Measurements from ENCODE around the gene DYSF.

The DYSF gene

GRCh38 chr2:71680925-71681324 lies 227.6 kb downstream of the DYSF start:
- TF ChIP-seq CTCF (IDR thresholded peaks at IDR 0.05; ENCODE audit: low read depth, low read length): no peak
- no peak overlapping the region for H3K4me3 ChIP-seq (ENCODE audit: low read depth, low read length)

GRCh38 chr2:71681626-71682025 lies 228.3 kb downstream of the DYSF start:
- H3K4me3 ChIP-seq (ENCODE audit: low read depth, low read length): no peak overlapping the region
- no peak for TF ChIP-seq CTCF (IDR thresholded peaks at IDR 0.05; ENCODE audit: low read depth, low read length)

- TF ChIP-seq CTCF (IDR thresholded peaks at IDR 0.05; ENCODE audit: low read depth, low read length): no peak
- H3K4me3 ChIP-seq (ENCODE audit: low read depth, low read length): no peak overlapping the region
These were observed 229.0 kb downstream of the DYSF start for GRCh38 chr2:71682341-71682740.

GRCh38 chr2:71683070-71683469 lies 229.7 kb downstream of the DYSF start:
- H3K4me3 ChIP-seq (ENCODE audit: low read depth, low read length): no peak overlapping the region
- no peak for TF ChIP-seq CTCF (IDR thresholded peaks at IDR 0.05; ENCODE audit: low read depth, low read length)

- no peak overlapping the region for H3K4me3 ChIP-seq (ENCODE audit: low read depth, low read length)
- TF ChIP-seq CTCF (IDR thresholded peaks at IDR 0.05; ENCODE audit: low read depth, low read length): no peak
These were observed 230.3 kb downstream of the DYSF start for GRCh38 chr2:71683666-71684065.

GRCh38 chr2:71684226-71685072 lies 231.1 kb downstream of the DYSF start:
- TF ChIP-seq CTCF (IDR thresholded peaks at IDR 0.05; ENCODE audit: low read depth, low read length): no peak
- H3K4me3 ChIP-seq (ENCODE audit: low read depth, low read length): no peak overlapping the region

- no peak for TF ChIP-seq CTCF (IDR thresholded peaks at IDR 0.05; ENCODE audit: low read depth, low read length)
- no peak overlapping the region for H3K4me3 ChIP-seq (ENCODE audit: low read depth, low read length)
These were observed 231.9 kb downstream of the DYSF start for GRCh38 chr2:71685073-71685848.

Measured in WI38 (cell line).